Breast epithelium (tissue), 3 donors: ENCODE measurements around the gene PTPRCAP.

ENCODE experiments used
- POLR2A ChIP-seq: fragments of 450-650 bp; IDR thresholded peaks from one replicate; pipeline ENCODE4 v1.6.1; 2016; ENCODE audit warnings: antibody characterized with exemption, mild to moderate bottlenecking, moderate library complexity
- POLR2AphosphoS5 ChIP-seq, 3 donors: sonication (generic); formaldehyde crosslinking; IDR thresholded peaks; one replicate each; pipeline ENCODE4 v1.6.1; 2017; ENCODE audit warnings: antibody characterized with exemption in 3 of 3

DNA sequence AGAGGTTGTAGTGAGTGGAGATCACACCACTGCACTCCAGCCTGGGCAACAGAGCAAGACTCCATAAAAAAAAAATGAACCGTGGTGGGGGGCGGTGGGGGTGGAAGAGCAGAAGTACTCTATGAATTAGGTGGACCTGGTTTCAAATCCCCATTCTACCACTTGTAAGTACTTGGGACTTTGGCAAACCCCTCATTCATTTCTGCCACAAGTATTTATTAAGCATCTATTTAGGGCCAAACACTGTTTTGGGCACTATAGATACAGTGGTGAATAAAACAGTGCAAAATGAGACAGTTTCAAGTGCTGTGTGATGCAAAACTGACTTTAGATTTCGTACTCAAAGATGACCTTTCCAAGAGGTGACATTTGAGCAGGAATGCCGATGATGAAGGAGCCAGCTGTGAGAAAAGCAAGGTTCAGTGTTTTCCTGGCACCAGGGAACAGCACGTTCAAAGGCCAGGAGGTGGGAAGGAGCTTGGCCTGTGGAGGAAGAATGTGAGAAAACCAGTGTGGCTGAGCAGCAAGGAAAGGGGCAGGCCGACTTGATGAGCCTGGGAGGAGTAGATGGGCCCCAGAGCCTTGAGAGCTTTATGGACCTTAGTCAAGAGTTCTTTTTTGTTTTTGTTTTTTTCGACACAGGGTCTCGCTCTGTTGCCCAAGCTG, 33.0 kb upstream of the PTPRCAP start:
- no peak for TF ChIP-seq POLR2A
- no peak for TF ChIP-seq POLR2AphosphoS5 (IDR thresholded peaks at IDR 0.05)
